Measurements from ENCODE around the gene CNOT4.

DNA sequence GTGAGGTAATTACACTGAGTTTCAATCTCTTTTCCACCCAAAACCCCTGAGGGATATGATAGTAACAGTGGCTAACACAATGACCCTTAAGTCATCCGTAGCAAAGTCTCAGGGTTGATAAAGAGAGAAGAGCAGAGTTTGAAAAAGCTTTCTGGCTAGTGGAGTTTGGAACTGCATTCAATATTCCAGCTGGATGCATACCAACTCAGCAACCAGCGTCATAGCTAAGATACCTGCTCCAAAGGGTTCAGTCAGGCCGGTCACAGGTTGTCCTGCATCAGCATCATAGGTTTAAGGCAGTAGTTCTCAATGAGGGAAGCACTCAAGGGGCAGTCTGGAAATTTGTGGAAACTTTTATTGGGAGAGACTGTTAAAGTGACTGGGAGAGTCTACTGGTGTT lies 93.5 kb downstream of the CNOT4 start:
- TF ChIP-seq CTCF (IDR thresholded peaks at IDR 0.05 in 2 of 3, conservative IDR thresholded peaks at IDR 0.05 in 1 of 3; ENCODE audit: control insufficient read depth in 2 of 3, extremely low read depth in 1 of 3, insufficient read depth in 1 of 3, low read depth in 3 of 3, low read length in 3 of 3), result no peak
- TF ChIP-seq MTA3 (IDR thresholded peaks at IDR 0.05; ENCODE audit: borderline replicate concordance, low read length), result no peak
- TF ChIP-seq HDAC6 (IDR thresholded peaks at IDR 0.05; ENCODE audit: unreplicated experiment), result no peak

All from GM12878 (cell line).